Measurements from ENCODE around the gene SASH3.
A peak's percentile ranks its signal among the peaks of the same experiment; 100 is the strongest.

SASH3 gene

DNA sequence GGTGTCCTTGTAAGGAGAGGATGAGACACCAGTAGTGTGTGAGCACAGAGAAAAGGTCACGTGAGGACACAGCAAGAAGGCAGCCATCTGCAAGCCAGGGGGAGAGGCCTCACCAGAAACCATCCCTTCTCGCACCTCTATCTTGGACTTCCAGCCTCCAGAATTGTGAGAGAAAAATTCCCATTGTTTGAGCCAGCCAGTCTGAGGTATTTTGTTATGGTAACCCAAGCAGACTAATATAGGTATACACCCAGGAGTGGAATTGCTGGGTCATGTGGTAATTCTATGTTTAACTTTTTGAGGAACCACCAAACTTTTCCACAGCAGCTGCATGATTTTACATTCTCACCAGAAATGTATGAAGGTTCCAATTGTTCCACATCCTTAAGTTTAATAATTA lies 38.4 kb downstream of the SASH3 start:
- no peak for DNase-seq

DNA sequence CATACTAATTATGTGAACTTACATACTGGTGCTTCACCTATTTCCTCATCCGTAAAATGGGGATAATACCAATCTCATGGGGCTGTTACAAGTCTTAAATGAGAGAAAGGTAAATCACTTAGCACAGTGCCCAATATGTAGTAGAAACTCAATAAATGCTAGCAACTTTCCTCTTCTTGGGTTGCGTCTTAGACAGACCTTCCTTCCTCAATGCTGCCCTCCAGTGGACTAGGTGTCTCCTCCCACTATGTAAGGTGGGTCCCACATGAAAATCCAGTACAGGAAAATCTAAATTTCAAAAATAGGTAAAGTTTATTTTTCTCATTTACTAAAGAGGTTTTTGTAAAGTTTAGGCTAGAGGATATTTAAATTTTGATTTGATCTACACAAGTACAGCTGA lies 43.4 kb downstream of the SASH3 start:
- no peak for DNase-seq

DNA sequence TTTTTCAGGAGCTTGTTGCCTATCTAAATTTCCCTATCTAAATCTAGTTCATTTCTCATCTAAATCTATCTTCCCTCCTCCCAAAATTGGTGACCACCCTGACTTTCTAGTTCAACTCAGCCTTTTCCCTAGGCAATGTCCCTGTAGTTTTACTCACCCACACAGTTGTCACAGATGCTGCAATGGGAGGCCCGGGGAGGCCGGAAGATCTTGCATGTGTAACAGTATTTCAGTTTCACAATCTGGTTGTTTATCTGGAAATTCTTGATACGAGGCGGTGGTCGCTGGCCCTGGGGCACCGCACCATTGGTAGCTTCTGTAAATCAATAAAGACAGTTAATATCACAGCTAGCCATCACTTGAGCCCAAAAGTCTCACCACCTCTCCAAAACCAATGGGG lies 43.8 kb downstream of the SASH3 start:
- no peak for DNase-seq

- no peak for DNase-seq
Observed at GRCh38 chrX:129824620-129825019, 44.9 kb downstream of the SASH3 start.

- no peak for DNase-seq
Observed at GRCh38 chrX:129825746-129826505, 46.2 kb downstream of the SASH3 start.

DNA sequence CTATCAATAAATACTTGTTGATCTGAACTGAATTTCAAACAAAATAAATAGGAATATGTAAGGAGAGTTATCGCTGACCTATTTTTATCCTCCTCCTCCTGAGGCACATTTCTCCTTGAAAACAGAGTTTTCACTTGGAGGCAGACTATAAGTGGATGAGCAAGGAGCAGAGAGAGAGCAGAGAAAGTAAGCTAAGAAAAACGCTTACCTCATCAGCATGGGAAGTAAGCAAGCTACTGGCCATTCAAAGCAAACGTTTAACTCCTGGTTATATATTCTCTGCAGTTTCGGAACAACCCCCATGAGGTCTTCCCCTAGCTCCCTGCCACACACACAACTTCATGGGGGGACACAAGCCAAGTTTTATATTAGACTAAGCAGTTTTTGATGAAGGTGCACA lies 50.7 kb downstream of the SASH3 start:
- no peak for DNase-seq

DNA sequence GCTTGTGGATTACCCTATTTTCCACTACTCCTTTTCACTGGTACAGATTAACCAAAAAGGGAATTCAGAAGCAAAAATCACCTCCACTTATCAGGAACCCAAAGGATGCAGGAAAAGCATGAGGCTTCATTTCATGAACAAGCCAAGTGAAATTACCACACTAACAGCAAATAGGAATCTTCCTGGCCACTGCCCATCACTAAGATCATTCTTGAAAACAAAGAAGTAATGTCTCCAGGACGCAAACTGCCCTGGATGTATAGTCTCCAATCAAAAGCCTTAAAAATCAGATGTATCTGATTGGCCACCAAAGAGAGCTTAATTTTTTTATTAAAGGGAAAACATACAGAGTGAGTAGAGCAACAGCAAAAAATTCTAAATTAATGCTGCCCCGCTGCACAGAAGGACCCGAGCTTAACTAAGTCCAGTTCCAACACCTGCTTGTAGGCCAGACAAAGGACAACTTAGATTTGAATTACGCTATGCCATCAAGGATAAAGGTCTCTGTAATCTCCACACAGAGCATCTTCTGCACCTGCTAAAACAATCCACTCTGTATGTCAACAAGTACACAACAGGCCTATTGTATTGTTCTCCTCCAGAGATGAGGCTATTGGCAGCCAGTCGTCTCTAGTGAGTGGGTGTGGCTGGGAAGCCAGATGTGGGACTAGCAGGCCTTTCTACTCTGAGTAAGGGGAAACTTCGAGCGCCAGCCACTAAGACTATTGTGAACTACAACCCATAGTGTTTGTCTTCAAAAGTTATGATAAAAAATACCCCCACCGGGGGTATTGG lies 51.5 kb downstream of the SASH3 start:
- peak; percentile 55 for DNase-seq

- no peak for DNase-seq
Observed at GRCh38 chrX:129833153-129833990, 53.6 kb downstream of the SASH3 start.

DNA sequence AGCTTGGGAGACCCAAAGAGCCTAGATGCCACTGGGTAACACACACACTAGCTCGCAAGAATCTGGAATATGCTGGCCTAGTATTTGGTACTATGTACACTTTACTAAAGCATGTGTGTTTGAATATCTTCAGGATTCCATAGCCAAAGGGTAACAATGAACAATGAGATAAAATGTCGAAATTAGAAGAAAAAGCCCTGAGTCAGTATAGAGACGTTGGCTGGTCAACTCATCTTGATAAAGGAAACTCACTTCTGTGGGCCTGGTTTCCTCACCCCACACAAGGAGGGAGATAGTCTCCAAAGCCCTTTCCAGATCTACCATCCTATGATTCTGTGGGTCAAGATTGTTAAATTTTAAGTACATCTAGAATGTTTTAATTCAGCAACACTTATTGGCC lies 57.1 kb downstream of the SASH3 start:
- DNase-seq = no peak

DNA sequence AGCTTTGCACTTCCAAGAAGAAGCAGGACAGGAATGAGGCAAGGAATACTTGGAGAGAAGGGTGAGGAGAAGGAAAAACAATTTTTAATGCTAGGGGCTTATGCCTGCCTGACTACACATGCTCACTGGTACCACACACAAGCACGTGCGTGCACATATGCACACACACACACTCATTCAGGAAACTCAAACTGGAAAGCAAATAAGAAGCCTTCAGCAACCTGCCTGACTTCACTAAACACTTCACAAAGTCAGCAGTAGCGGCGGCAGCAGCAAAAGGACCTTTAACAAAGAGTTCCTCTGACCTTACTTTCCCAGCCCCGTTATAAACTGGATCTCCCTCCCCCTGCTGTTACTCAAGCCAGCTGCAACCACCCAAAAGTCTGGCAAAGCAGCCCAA lies 60.6 kb downstream of the SASH3 start:
- DNase-seq = no peak

DNA sequence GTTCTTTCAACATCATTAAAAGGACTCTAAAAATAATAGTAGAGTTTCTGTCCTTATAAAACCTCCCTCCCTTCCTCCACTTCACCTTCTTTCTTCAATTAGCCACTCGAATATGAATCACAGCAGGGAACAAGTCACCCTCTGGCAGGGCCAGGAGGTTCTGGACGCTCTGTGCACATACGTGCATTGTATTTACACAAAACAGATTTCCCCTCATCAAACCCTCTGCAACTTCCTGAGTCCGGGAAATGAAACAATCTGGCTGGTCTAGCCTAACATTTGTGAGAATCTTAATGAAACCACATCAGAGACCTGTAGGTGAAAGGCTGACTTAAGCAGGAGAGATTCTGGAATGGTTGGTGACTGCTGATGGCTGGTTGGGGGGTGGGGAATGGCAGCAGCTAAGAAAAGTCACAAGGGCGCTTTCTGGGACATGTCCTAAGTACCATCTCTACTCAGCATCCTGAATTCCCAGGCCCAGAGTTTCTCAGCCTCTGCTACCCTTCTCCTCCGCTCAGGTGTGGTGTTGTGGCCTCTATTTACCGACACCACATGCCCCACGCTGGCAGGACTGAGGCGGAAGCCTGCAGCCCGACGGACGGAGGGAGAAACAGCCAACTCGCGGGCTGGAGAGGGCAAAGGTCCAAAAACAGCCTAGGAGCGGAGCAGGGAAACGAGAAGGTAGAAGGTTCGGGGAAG lies 62.9 kb downstream of the SASH3 start:
- no peak for DNase-seq

- no peak for DNase-seq
Observed at GRCh38 chrX:129843209-129843458, 63.4 kb downstream of the SASH3 start.

DNA sequence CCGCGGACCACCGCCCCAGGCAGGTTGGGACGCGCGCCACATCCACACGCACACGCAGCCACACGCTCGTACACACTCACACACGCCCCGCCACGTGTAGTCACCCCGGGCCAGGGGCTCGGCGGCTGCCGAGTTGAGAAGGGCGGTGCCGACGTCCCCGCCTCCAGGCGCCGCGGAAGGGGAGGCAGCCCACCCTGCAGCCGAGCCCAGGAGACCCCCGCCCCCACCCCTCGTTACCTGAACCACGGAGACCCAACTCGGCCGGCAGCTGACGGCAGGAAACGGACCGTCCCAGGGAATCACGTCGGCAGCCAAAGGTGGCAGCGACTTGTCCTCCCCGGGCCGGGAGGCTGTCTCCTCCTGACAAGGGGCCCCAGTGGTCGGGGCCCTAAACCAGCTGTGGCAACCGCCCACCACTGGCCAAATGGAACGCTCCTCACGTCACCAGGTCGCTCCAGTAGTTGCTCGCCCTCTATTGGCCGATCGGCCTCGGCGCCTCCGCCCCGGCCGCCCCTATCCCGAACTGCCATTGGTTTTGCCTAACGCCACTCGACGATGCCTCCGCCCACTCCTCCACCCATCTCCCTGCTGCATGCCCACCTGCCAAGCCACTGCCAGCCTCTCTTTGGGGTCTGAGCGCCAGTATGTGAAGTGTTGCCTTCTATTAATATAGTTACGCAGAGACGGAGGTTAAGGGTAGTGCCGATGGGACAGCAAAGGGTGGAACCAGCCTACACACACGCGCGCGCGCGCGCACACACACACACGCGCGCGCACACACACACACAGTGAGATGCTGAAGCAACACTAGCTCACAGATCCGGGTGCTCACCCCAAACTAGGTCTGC lies 63.9 kb downstream of the SASH3 start, which contains the start of gene ZDHHC9:
Gene ZDHHC9, minus strand, starts transcription at position 428 of the 848 bp plus-strand sequence. CDS start 1,941 bp downstream, outside the sequence.
- DNase-seq = peak; percentile 74
